HepG2 (cell line): ENCODE data around the gene PGAP3. TPM values are rescaled to one million over a fixed set of nuclear protein-coding genes. Genes with fewer than 3 reads are reported as not detected.
A peak's percentile ranks its signal among the peaks of the same experiment; 100 is the strongest.

Experiments
- ARID4A ChIP-seq: sonication (generic); formaldehyde crosslinking; IDR thresholded peaks from 2 replicates; pipeline ENCODE4 v1.5.0; 2020; ENCODE audit warnings: mild to moderate bottlenecking, missing genetic modification reagents, borderline replicate concordance
- DR1 ChIP-seq: sonication (generic); formaldehyde crosslinking; IDR thresholded peaks from 2 replicates; pipeline ENCODE4 v1.8.0; 2021; ENCODE audit warnings: mild to moderate bottlenecking, missing genetic modification reagents, inconsistent platforms
- GMEB2 ChIP-seq: IDR thresholded peaks from 2 replicates; pipeline ENCODE4 v1.6.1; 2016; ENCODE audit warnings: missing biosample characterization, missing genetic modification reagents, low read depth
- KDM2A ChIP-seq: sonication (generic); formaldehyde crosslinking; IDR thresholded peaks from 2 replicates; pipeline ENCODE4 v1.4.0; 2020; ENCODE audit warnings: low read depth, missing genetic modification reagents, borderline replicate concordance
- KLF12 ChIP-seq: sonication (generic); formaldehyde crosslinking; IDR thresholded peaks from 2 replicates; pipeline ENCODE4 v1.4.0; 2020; ENCODE audit warnings: missing genetic modification reagents, borderline replicate concordance
- KLF13 ChIP-seq: sonication (generic); formaldehyde crosslinking; IDR thresholded peaks from 2 replicates; pipeline ENCODE4 v1.4.0; 2020; ENCODE audit warnings: mild to moderate bottlenecking, missing genetic modification reagents
- PATZ1 ChIP-seq: sonication (generic); formaldehyde crosslinking; IDR thresholded peaks from 2 replicates; pipeline ENCODE4 v1.4.0; 2020; ENCODE audit warnings: missing genetic modification reagents
- RFX3 ChIP-seq: IDR thresholded peaks from 2 replicates; pipeline ENCODE4 v1.6.1; 2016; ENCODE audit warnings: missing biosample characterization, missing genetic modification reagents
- U2AF2 ChIP-seq: fragments of 200-400 bp; formaldehyde crosslinking; IDR thresholded peaks from 2 replicates; pipeline ENCODE4 v1.6.1; 2017; ENCODE audit warnings: low read depth, mild to moderate bottlenecking, low read length
- ZNF263 ChIP-seq: sonication (generic); formaldehyde crosslinking; IDR thresholded peaks from 2 replicates; pipeline ENCODE4 v1.4.0; 2020; ENCODE audit warnings: missing genetic modification reagents
- ZNF280B ChIP-seq: sonication (generic); formaldehyde crosslinking; IDR thresholded peaks from 2 replicates; pipeline ENCODE4 v1.5.0; 2020; ENCODE audit warnings: missing genetic modification reagents, mild to moderate bottlenecking, borderline replicate concordance
- ZNF501 ChIP-seq: sonication (generic); formaldehyde crosslinking; IDR thresholded peaks from 2 replicates; pipeline ENCODE4 v1.5.1; 2020; ENCODE audit warnings: mild to moderate bottlenecking, moderate library complexity, missing genetic modification reagents
- ZNF572 ChIP-seq: sonication (generic); formaldehyde crosslinking; IDR thresholded peaks from 2 replicates; pipeline ENCODE4 v1.5.1; 2020; ENCODE audit warnings: mild to moderate bottlenecking, missing genetic modification reagents
- ZNF597 ChIP-seq: sonication (generic); formaldehyde crosslinking; IDR thresholded peaks from 2 replicates; pipeline ENCODE4 v1.5.0; 2020; ENCODE audit warnings: missing genetic modification reagents
- ZNF704 ChIP-seq: sonication (generic); formaldehyde crosslinking; IDR thresholded peaks from 2 replicates; pipeline ENCODE4 v1.8.1; 2023; ENCODE audit warnings: mild to moderate bottlenecking, inconsistent platforms, moderate library complexity, missing genetic modification reagents, borderline replicate concordance
- ZNF720 ChIP-seq: sonication (generic); formaldehyde crosslinking; IDR thresholded peaks from 2 replicates; pipeline ENCODE4 v1.4.0; 2020; ENCODE audit warnings: missing genetic modification reagents
- ZNF761 ChIP-seq: sonication (generic); formaldehyde crosslinking; conservative IDR thresholded peaks from 2 replicates; pipeline ENCODE4 v1.4.0; 2020; ENCODE audit warnings: mild to moderate bottlenecking, missing genetic modification reagents
- ZNF768 ChIP-seq: sonication (generic); formaldehyde crosslinking; IDR thresholded peaks from 2 replicates; pipeline ENCODE4 v1.4.0; 2020; ENCODE audit warnings: missing genetic modification reagents
- ZNF776 ChIP-seq: sonication (generic); formaldehyde crosslinking; IDR thresholded peaks from 2 replicates; pipeline ENCODE4 v1.4.0; 2020; ENCODE audit warnings: mild to moderate bottlenecking, missing genetic modification reagents
- polyA plus RNA-seq, 8 experiments: library from polyadenylated mRNA; depleted of rRNA in 3 of 8; stranded (reverse) in 7 of 8; unstranded in 1 of 8; fragments of >200 nt; fragmentation: Illumina TruSeq in 4 of 8; extraction: Trizol in 4 of 8; gene quantifications; 2 replicates each; pipeline versions ENCODE4 v1.2.1 to v1.2.3, GENCODE V29; 2011 to 2016; ENCODE audit warnings: low read depth in 4 of 8, missing spikeins in 1 of 8, mixed read lengths in 1 of 8; ENCODE audit not compliant: insufficient read depth in 1 of 8
- total RNA-seq, 5 experiments: library from RNA; depleted of rRNA; stranded (reverse); fragments of >200 nt; fragmentation: Illumina TruSeq; extraction: Trizol; gene quantifications; 2 replicates each; pipeline ENCODE4 v1.2.3, GENCODE V29; 2016; ENCODE audit warnings: low read depth in 1 of 5

Gene PGAP3
- total and polyA plus RNA-seq, 2 of the 13 experiments (the other 11 are each of a cell fraction or from before 2014, with no cell fraction given) = 11.9 to 14.6 TPM

- no peak for TF ChIP-seq ARID4A (CRISPR knock-in tag)
- no peak for TF ChIP-seq KDM2A (CRISPR knock-in tag)
- no peak for TF ChIP-seq ZNF720 (CRISPR knock-in tag)
- no peak for TF ChIP-seq ZNF704 (CRISPR knock-in tag)
- peak; percentile 36; the same call in 1 of the 2 replicates for TF ChIP-seq PATZ1 (CRISPR knock-in tag)
- no peak for TF ChIP-seq GMEB2 (CRISPR knock-in tag)
- TF ChIP-seq KLF12 (CRISPR knock-in tag) = no peak
- no peak for TF ChIP-seq ZNF572 (CRISPR knock-in tag)
- no peak for TF ChIP-seq DR1 (CRISPR knock-in tag)
- no peak for TF ChIP-seq ZNF768 (CRISPR knock-in tag)
- no peak for TF ChIP-seq ZNF263 (CRISPR knock-in tag)
- no peak for TF ChIP-seq ZNF761 (CRISPR knock-in tag)
- TF ChIP-seq KLF13 (CRISPR knock-in tag) = no peak
- no peak for TF ChIP-seq U2AF2
- TF ChIP-seq ZNF280B (CRISPR knock-in tag) = no peak
- no peak for TF ChIP-seq ZNF597
- peak; percentile 70; the same call in 1 of the 2 replicates for TF ChIP-seq ZNF501
- TF ChIP-seq RFX3 (CRISPR knock-in tag) = no peak
- no peak for TF ChIP-seq ZNF776 (CRISPR knock-in tag)
Measured at GRCh38 chr17:39634384-39634871, 53.4 kb downstream of the PGAP3 start (continued).
